Endometrial microvascular endothelial cells (primary cell): ENCODE data around the gene PRR5. TPM values are rescaled to one million over a fixed set of nuclear protein-coding genes. Genes with fewer than 3 reads are reported as not detected.

Source experiments
- in situ Hi-C: cut with HindIII; loops from 2 replicates; pipeline ENCODE4 v1.10.0; 2017; ENCODE audit warnings: low sequenced_read_pairs, low pct_unique_long_range_greater_than_20kb; ENCODE audit errors: inconsistent ontology term
- total RNA-seq: library from RNA; depleted of rRNA; stranded (reverse); fragments of >200 nt; gene quantifications from one replicate; pipeline ENCODE4 v1.2.3, GENCODE V29; 2015; ENCODE audit errors: inconsistent ontology term

The PRR5 gene
- total RNA-seq, 1 donor from 2014 or later = not detected

DNA sequence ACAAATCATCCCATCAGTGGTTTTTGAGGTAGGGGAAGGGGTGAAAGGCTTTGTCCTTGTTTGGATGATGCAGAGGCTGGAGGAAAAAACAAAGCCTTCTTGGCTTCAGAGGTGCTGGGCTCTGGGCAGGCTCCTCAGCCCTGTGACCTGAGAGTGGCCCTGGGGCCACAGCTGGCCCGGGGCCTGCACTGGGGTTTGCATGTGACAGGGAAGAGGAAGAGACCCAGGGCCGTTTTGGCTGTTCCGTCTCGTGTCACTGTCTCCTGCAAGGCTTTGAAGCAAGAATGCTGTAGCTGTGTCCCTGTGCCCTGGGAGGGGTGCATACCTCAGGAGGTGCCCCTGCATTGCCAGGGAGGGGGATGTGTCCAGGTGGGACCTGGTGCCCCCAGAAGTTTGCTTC is 63.0 kb downstream of the PRR5 start:
- in situ Hi-C loops = no loop called here

DNA sequence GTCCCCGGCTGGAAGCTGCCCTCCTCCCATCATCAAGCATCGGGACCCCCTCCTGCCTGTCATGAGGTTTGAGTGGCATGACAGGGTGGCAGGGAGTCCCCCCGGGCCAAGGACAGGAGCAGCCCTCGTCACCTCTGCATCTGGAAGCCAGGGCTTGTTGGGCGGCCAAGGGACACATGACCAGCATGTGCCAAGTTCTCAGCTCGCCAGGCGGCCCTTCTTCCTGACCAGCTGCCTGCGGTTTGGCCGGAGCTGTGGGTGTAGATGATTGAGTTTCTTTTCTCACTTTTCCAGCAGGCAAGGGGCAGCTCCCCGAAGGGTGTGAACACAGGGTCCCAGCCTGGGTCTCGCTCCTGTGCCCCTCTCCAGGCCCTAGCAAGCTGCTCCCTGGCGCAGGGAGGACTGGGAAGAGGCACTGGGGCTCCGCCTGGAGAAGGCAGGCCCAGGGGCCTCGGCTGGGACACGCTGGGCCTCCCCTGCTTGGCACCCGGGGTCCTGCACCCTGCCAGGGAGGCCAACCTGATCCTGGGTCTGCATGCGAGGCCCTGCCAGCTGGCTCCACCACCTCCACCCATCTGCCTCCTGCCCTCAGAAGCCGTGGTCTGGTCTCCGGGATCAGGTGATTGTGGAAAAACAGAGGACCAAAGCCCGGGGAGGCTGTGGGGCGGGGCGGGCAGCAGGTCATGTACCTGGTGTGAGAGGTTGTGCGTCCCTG is 63.7 kb downstream of the PRR5 start:
- in situ Hi-C loops = no loop called here

DNA sequence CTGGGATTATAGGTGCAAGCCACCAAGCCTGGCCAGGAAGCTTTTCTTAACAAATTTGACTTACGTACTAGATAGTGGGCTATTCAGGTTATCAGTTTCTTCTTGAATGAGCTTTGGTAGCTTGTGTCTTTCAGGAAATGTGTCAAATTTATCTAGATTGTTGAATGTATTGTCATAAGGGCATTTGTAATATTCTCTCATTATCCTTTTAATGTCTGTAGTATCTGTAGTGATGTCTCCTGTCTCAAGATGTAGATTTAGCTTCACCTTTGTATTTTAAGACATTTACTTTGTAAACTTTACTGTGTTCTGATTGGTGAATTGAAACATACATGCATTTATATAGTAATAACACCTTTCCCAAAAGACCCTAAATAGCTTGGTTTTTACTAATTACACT is 71.1 kb downstream of the PRR5 start:
- in situ Hi-C loops = no loop called here

DNA sequence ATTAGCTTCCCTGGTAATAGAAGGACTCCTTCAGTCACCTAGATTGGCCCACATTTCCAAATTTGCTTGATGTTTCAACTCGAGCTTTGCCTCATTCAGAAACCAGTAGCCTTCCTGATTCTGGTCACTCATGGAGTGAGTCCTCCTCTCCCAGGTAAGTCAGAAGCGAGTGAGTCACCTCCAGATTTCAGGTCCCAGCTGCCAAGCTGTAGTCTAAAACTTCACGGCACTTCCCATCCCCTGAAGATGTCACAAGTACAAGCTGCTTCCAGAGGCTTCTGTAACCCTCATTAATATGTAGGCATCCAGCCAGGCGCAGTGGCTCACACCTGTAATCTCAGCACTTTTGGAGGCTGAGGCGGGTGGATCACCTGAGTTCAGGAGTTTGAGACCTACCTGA is 73.9 kb downstream of the PRR5 start:
- in situ Hi-C loops = no loop called here

DNA sequence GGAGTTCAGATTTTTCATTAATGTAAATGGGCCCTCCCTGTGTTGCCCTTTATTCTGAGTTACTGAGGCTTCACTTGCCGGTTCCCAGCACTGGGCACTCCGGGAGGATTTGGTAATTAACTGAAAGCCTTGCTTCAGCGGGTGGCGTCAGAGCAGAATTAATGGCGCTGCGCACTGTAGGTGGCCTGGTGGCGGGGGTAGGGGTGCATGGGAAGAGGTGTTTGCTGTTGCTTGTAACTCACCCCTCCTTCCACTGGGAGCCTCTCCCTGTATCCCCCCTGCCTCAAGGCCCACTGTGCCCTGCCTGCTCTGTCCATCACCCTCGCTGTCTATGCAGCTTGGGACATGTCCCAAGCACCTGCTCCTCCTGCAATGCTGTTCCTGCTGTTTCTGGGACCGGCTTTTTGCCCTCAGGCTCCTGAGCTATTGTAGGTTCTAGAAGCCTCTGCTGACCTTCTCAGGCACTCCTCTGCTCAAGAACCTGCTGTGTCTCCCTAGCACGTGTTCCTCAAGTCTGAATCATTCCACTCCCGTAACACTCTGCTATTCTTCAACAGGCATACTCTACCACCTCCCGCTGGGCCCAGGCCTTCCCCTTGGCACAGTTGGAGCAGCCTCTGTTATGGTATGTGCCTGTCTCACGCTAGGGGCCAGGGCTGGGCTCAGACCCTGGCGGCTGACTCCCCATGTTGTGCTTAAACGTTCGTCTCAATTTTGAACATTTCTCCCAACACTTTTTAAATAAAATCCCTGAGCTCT is 74.8 kb downstream of the PRR5 start:
- in situ Hi-C loops = no loop called here

DNA sequence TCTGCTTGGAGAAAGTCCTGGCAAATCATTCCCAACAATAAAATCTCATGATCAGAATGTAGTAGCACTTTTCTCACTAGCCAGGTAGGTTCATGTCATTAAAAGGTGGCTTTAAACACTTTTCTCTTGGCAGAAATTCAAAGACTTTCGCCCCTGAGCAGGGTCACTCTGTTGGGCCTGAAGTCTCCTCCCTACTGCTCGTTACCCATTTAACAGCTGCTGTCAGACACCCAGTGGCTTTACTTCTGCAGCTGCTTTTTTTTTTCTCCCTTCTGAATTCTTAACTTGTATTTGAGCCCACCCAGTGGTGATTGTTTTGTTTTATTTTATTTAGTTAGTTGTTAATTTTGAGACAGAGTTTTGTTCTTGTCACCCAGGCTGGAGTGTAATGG is 75.4 kb downstream of the PRR5 start:
- in situ Hi-C loops = no loop called here

DNA sequence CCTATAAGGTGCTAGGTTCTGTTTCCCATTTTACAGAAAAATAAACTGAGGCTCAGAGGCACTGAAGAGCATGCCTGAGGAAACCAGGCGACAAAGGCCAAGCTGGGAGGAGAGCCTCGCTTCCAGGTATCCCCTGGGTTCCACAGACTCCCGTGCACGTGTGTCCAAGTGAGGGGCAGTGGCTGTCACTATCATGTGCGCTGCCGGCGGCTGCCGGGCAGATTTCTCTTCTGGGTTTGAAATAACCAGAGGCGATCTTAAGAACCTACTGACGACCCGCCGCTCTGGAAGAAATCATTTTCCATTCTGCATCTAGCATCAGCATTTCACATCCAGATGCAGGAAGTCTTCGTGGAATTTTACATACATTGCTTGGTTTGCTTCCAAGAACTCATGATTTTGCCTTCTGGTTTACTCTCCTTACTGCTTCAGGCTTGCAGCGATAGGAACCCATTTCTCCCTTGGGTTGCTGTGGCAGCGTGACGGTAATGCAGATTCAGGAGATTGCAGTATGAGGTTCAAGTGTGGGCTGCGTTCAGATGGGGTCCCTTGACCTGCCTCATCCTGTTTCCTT is 79.0 kb downstream of the PRR5 start:
- in situ Hi-C loops = no loop called here

DNA sequence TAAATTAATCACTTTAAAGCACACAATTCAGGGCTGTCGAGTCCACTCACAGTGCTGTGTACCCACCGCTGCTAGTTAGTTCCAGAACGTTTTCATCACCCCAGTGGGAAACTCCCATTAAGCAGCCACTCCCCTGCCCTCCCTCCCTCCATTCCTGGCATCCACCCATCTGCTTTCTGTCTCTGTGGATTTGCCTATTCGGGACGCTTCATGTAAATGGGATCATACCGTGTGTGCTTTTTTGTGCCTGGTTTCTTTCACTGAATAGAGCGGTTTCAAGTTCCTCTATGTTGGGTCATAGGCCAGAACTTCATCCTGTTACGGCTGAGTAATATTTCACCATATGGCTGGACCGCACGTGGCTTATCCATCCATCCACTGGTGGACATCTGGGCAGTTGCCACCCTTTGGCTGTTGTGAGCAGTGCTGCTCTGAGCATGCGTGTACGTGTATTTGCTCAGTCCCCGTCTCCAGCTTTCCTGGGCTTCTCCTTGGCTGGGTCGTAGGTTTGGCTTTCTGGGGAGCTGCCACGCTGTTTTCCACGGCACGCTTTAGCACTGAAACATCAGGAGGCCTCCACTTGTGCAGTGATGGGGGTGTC is 80.5 kb downstream of the PRR5 start:
- in situ Hi-C loops = no loop called here

DNA sequence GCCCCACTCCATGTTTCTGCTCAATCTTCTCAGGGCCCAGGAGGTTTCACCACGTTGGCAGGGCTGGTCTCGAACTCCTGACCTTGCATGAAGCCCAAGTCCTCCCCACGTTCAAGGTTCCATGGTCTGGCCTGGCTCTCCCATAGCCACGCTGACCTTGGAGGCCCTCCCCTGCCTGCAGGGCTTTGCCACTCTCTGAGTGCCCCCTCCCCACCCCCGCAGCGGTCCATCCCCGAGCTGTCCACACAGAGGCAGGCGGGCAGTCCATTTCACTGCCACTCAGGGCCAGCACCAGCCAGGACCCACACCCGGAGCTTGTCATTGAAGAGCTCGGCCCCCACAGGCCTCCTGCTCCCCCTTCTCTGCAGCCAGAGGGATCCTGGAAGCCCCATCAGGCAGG is 81.1 kb downstream of the PRR5 start:
- in situ Hi-C loops = no loop called here

DNA sequence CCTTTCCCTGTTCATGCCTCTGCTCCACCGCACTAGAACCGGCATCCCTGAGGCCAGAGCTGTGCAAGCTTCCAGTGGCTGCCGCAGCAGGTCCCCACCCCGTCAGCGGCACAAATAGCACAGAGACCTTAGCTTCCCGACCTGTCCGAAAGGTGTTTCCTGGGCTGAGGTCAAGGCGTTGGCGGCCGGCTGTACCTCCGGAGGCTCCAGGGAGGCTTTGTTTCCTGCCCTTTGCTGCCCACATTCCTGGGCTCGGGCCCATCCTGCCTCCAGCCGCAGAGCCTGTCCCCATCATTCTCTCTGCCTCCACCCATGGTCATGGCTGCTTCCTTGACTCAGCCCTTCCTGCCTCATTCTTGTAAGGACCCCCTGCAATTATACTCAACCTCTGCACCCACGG is 81.6 kb downstream of the PRR5 start:
- in situ Hi-C loops = no loop called here

DNA sequence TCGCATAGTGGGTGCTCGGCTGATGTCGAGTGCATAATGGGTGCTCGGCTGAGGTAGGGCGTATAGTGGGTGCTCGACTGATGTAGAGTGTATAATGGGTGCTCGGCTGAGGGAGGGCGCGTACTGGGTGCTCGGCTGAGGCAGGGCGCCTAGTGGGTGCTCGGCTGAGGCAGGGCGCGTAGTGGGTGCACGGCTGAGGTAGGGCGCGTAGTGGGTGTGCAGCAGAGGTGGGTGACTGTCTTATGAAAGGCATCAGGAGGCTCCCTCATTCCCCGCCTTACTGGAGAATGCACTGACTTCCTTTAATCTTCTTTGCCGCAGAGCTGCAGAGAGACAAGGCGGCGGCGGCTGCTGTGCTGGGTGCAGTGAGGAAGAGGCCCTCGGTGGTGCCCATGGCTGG is 84.1 kb downstream of the PRR5 start:
- in situ Hi-C loops = no loop called here

DNA sequence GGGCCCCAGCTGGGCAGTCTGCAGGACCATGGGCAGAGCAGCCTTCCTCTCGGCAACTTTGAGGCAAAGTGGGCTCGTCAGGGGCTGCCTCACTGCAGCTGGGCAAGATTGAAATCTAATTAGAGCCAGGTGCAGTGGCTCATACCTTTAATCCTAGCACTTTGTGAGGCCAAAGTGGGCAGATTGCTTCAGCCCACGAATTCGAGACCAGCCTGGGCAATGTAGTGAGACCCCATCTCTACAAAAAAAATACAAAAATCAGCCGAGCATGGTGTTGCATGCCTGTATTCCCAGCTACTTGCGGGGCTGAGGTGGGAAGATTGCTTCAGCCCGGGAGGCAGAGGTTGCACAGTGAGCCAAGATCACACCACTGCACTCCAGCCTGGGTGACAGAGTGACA is 84.6 kb downstream of the PRR5 start:
- in situ Hi-C loops = no loop called here

Other genes with a start within 250 kb of the PRR5 start
- gene RTL6, start 204.0 kb upstream of the PRR5 start, total RNA-seq = 24.5 TPM
- gene ARHGAP8, start 50.4 kb downstream of the PRR5 start, total RNA-seq = not detected